Breast epithelium (tissue), 3 donors: ENCODE results near the gene SLC22A23.

Source experiments
- POLR2A ChIP-seq: fragments of 450-650 bp; IDR thresholded peaks from one replicate; pipeline ENCODE4 v1.6.1; 2016; ENCODE audit warnings: antibody characterized with exemption, mild to moderate bottlenecking, moderate library complexity
- POLR2AphosphoS5 ChIP-seq, 3 donors: sonication (generic); formaldehyde crosslinking; IDR thresholded peaks; one replicate each; pipeline ENCODE4 v1.6.1; 2017; ENCODE audit warnings: antibody characterized with exemption in 3 of 3
- TF ChIP-seq, protein P1 (sequence below), 3 donors: fragments of 450-650 bp; IDR thresholded peaks; one replicate each; pipeline ENCODE4 v1.5.1; 2016 to 2017; ENCODE audit warnings: antibody characterized with exemption in 3 of 3, mild to moderate bottlenecking in 3 of 3, moderate library complexity in 3 of 3

- TF ChIP-seq, protein P1, sequence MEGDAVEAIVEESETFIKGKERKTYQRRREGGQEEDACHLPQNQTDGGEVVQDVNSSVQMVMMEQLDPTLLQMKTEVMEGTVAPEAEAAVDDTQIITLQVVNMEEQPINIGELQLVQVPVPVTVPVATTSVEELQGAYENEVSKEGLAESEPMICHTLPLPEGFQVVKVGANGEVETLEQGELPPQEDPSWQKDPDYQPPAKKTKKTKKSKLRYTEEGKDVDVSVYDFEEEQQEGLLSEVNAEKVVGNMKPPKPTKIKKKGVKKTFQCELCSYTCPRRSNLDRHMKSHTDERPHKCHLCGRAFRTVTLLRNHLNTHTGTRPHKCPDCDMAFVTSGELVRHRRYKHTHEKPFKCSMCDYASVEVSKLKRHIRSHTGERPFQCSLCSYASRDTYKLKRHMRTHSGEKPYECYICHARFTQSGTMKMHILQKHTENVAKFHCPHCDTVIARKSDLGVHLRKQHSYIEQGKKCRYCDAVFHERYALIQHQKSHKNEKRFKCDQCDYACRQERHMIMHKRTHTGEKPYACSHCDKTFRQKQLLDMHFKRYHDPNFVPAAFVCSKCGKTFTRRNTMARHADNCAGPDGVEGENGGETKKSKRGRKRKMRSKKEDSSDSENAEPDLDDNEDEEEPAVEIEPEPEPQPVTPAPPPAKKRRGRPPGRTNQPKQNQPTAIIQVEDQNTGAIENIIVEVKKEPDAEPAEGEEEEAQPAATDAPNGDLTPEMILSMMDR (IDR thresholded peaks at IDR 0.05), result no peak
- TF ChIP-seq POLR2A (no peak), POLR2AphosphoS5 (IDR thresholded peaks at IDR 0.05) (no peak)
These were observed 141.0 kb downstream of the SLC22A23 start for GRCh38 chr6:3315841-3316240.
